H7 (cell line): ENCODE data around the gene ARHGDIG. TPM values are rescaled to one million over a fixed set of nuclear protein-coding genes. Genes with fewer than 3 reads are reported as not detected.

Experiments used
- total RNA-seq: library from RNA; depleted of rRNA; stranded (reverse); fragments of >200 nt; shearing (Covaris generic); gene quantifications from 2 replicates; pipeline ENCODE4 v1.2.3, GENCODE V29; 2014; rRNA removed

ARHGDIG gene
- total RNA-seq, 1 experiment from 2014 or later: 4.0 TPM

Other genes with a start within 250 kb of the ARHGDIG start
- gene POLR3K, start 227.0 kb upstream of the ARHGDIG start, total RNA-seq: 11.0 and 13.5 TPM in 2 replicates
- gene SNRNP25, start 226.8 kb upstream of the ARHGDIG start, total RNA-seq: 39.5 and 52.9 TPM in 2 replicates
- gene RHBDF1, start 208.0 kb upstream of the ARHGDIG start, total RNA-seq: 38.2 and 42.5 TPM in 2 replicates
- gene MPG, start 202.4 kb upstream of the ARHGDIG start, total RNA-seq: 140 and 181 TPM in 2 replicates
- gene NPRL3, start 141.9 kb upstream of the ARHGDIG start, total RNA-seq: 9.9 and 10.9 TPM in 2 replicates
- gene HBZ, start 127.9 kb upstream of the ARHGDIG start, total RNA-seq: not detected in 2 replicates
- not detected in 2 replicates for gene HBM, start 114.6 kb upstream of the ARHGDIG start, total RNA-seq
- not detected in 2 replicates for gene HBA2, start 107.7 kb upstream of the ARHGDIG start, total RNA-seq
- gene HBA1, start 103.9 kb upstream of the ARHGDIG start, total RNA-seq: not detected in 2 replicates
- 0.59 and 1.6 TPM in 2 replicates for gene HBQ1, start 100.1 kb upstream of the ARHGDIG start, total RNA-seq
- 56.6 and 92.9 TPM in 2 replicates for gene LUC7L, start 51.1 kb upstream of the ARHGDIG start, total RNA-seq
- 106 and 120 TPM in 2 replicates for gene FAM234A, start 45.8 kb upstream of the ARHGDIG start, total RNA-seq
- 0.69 and 0.81 TPM in 2 replicates for gene RGS11, start 4.6 kb upstream of the ARHGDIG start, total RNA-seq
- gene PDIA2, start 2.6 kb downstream of the ARHGDIG start, total RNA-seq: 0.15 and 2.1 TPM in 2 replicates
- gene AXIN1, start 72.1 kb downstream of the ARHGDIG start, total RNA-seq: 52.4 and 57.8 TPM in 2 replicates
- 225 and 242 TPM in 2 replicates for gene MRPL28, start 89.9 kb downstream of the ARHGDIG start, total RNA-seq
- gene PGAP6, start 101.4 kb downstream of the ARHGDIG start, total RNA-seq: 107 and 112 TPM in 2 replicates
- 400 and 507 TPM in 2 replicates for gene NME4, start 116.6 kb downstream of the ARHGDIG start, total RNA-seq
- gene DECR2, start 121.3 kb downstream of the ARHGDIG start, total RNA-seq: 20.1 and 21.4 TPM in 2 replicates
- 25.2 and 27.9 TPM in 2 replicates for gene RAB11FIP3, start 145.1 kb downstream of the ARHGDIG start, total RNA-seq
- 80.6 and 87.5 TPM in 2 replicates for gene CAPN15, start 247.1 kb downstream of the ARHGDIG start, total RNA-seq